ENCODE results near the gene RAB6A.
"Not testable (repeated sequence)": the region's sequence is repeated elsewhere in the genome, so short reads cannot be mapped to it uniquely, and the experiment has no call there.

RAB6A gene

GRCh38 chr11:73760679-73761402 is at the start of gene RAB6A:
TSS of gene RAB6A (minus strand) at chr11:73761074. CDS start at chr11:73760635, 439 bp downstream.
- DNase-seq (ENCODE audit: low read depth): peak; percentile 99
- H3K4me3 ChIP-seq (ENCODE audit: low read depth, low read length): peak within 1 kb of the TSS; percentile 96

- no peak for DNase-seq (ENCODE audit: low read depth)
- no peak overlapping the region for H3K4me3 ChIP-seq (ENCODE audit: low read depth, low read length)
Measured at GRCh38 chr11:73810637-73811036, 49.8 kb upstream of the RAB6A start.

GRCh38 chr11:73808052-73808451 is 47.2 kb upstream of the RAB6A start:
- no peak overlapping the region for H3K4me3 ChIP-seq (ENCODE audit: low read depth, low read length)
- no peak for DNase-seq (ENCODE audit: low read depth)

GRCh38 chr11:73804712-73805111 is 43.8 kb upstream of the RAB6A start:
- no peak overlapping the region for H3K4me3 ChIP-seq (ENCODE audit: low read depth, low read length)
- no peak for DNase-seq (ENCODE audit: low read depth)

GRCh38 chr11:73801136-73801535 is 40.3 kb upstream of the RAB6A start:
- no peak overlapping the region for H3K4me3 ChIP-seq (ENCODE audit: low read depth, low read length)
- DNase-seq (ENCODE audit: low read depth): no peak

GRCh38 chr11:73800276-73800806 is 39.5 kb upstream of the RAB6A start:
- no peak overlapping the region for H3K4me3 ChIP-seq (ENCODE audit: low read depth, low read length)
- no peak for DNase-seq (ENCODE audit: low read depth)

GRCh38 chr11:73797457-73797856 is 36.6 kb upstream of the RAB6A start:
- no peak for DNase-seq (ENCODE audit: low read depth)
- no peak overlapping the region for H3K4me3 ChIP-seq (ENCODE audit: low read depth, low read length)

- DNase-seq (ENCODE audit: low read depth): no peak
- no peak overlapping the region for H3K4me3 ChIP-seq (ENCODE audit: low read depth, low read length)
Measured at GRCh38 chr11:73795925-73796632, 35.2 kb upstream of the RAB6A start.

- H3K4me3 ChIP-seq (ENCODE audit: low read depth, low read length): no peak overlapping the region
- DNase-seq (ENCODE audit: low read depth): no peak
Measured at GRCh38 chr11:73792584-73792983, 31.7 kb upstream of the RAB6A start.

GRCh38 chr11:73789279-73789670 is 28.4 kb upstream of the RAB6A start:
- H3K4me3 ChIP-seq (ENCODE audit: low read depth, low read length): no peak overlapping the region
- DNase-seq (ENCODE audit: low read depth): no peak

GRCh38 chr11:73787643-73788558 is 27.0 kb upstream of the RAB6A start, which contains the start of gene MRPL48:
TSS of gene MRPL48 (plus strand) at chr11:73787874. CDS start at chr11:73787972, 98 bp downstream.
- peak within 1 kb of the TSS; percentile 72 for H3K4me3 ChIP-seq (ENCODE audit: low read depth, low read length)
- DNase-seq (ENCODE audit: low read depth): peak; percentile 80

GRCh38 chr11:73787051-73787642 is 26.3 kb upstream of the RAB6A start:
- DNase-seq (ENCODE audit: low read depth): no peak
- H3K4me3 ChIP-seq (ENCODE audit: low read depth, low read length): peak overlapping the region; percentile 72

- not testable (repeated sequence) for DNase-seq (ENCODE audit: low read depth); H3K4me3 ChIP-seq (ENCODE audit: low read depth, low read length)
Measured at GRCh38 chr11:73785467-73785866, 24.6 kb upstream of the RAB6A start.

- DNase-seq (ENCODE audit: low read depth): no peak
- no peak overlapping the region for H3K4me3 ChIP-seq (ENCODE audit: low read depth, low read length)
Measured at GRCh38 chr11:73784734-73785133, 23.9 kb upstream of the RAB6A start.

- H3K4me3 ChIP-seq (ENCODE audit: low read depth, low read length): no peak overlapping the region
- no peak for DNase-seq (ENCODE audit: low read depth)
Measured at GRCh38 chr11:73784080-73784634, 23.3 kb upstream of the RAB6A start.

- DNase-seq (ENCODE audit: low read depth): no peak
- H3K4me3 ChIP-seq (ENCODE audit: low read depth, low read length): no peak overlapping the region
Measured at GRCh38 chr11:73783483-73784020, 22.7 kb upstream of the RAB6A start.

GRCh38 chr11:73781303-73781702 is 20.4 kb upstream of the RAB6A start:
- no peak for DNase-seq (ENCODE audit: low read depth)
- no peak overlapping the region for H3K4me3 ChIP-seq (ENCODE audit: low read depth, low read length)

GRCh38 chr11:73779084-73779902 is 18.4 kb upstream of the RAB6A start:
- peak; percentile 96 for DNase-seq (ENCODE audit: low read depth)
- peak overlapping the region; percentile 49 for H3K4me3 ChIP-seq (ENCODE audit: low read depth, low read length)

All from skeletal muscle cell (primary cell).